Measurements from ENCODE around the gene UBE2C.

GRCh38 chr20:45817376-45818194 lies 5.1 kb downstream of the UBE2C start:
- TF ChIP-seq CTCF (IDR thresholded peaks at IDR 0.05) (no peak), POLR2A (IDR thresholded peaks at IDR 0.05) (no peak), POLR2AphosphoS5 (IDR thresholded peaks at IDR 0.05; ENCODE audit: insufficient read depth in 1 of 2, low read depth in 1 of 2) (no peak)

Measured in vagina (tissue), 2 donors.